Right hindlimb (tissue), 1 donor: Measurements from ENCODE around the gene BACE1.
"Not testable (repeated sequence)": the region's sequence is repeated elsewhere in the genome, so short reads cannot be mapped to it uniquely, and the experiment has no call there.

Experiments used
- DNase-seq: peaks from one replicate; pipeline ENCODE4 v3.0.0-alpha.2; 2018

Gene BACE1

DNA sequence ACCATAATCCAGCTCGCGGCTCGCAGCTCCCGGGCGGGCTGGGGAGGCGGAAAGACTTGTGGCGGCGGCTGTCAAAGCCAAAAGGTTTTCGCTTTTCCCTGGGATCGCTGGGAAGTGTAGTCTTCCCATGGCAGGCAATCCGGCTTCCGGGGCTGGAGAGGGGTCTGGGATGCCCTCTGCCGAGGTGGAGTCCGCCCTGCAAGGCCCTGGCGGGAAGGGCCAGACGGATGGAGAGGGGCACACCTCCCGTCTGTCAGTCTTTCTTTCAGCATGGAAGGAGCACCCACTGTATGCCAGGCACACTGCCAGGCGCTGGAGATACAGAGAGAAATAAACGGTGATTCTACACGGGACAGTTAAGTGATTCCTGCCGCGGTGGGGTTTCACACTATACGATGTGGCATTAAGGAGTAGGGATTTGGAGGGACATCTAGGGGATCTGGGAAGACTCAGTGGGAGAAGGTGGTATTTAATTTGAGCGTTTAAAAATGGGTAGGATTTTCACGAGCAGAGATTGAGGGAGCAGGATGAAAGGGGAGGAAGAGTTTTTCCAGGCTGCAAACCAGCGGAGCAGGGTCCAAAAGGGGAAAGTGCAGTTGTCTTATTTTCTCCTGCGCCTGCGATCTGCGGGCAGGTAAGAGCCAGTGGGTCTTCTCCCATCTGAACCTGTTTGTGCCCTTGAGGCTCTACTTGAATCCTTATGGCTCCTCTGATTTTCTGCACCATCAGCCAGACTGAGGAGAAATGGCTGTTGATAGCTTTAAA is at the start of gene BACE1:
Gene BACE1, minus strand, starts transcription at position 60 of the 765 bp plus-strand sequence. CDS start 461 bp downstream, outside the sequence.
- DNase-seq: peak; percentile 94

DNA sequence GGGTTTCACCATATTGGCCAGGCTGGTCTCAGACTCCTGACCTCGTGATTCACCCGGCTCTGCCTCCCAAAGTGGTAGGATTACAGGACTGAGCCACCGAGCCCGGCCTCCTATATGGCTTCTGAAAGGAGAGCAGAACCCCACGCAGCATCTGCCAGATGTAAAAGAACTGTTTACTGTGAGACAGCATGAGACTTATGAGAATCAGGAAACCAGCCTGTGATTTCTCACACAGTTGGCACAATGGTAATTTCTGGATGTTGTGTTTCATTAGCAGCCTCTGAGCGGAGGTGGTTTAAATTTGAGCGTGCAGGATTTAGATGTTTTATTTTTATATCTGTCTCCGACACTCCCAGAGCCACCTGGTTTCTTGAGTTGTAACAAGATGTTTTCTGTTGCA is 45.4 kb upstream of the BACE1 start:
- DNase-seq: no peak

DNA sequence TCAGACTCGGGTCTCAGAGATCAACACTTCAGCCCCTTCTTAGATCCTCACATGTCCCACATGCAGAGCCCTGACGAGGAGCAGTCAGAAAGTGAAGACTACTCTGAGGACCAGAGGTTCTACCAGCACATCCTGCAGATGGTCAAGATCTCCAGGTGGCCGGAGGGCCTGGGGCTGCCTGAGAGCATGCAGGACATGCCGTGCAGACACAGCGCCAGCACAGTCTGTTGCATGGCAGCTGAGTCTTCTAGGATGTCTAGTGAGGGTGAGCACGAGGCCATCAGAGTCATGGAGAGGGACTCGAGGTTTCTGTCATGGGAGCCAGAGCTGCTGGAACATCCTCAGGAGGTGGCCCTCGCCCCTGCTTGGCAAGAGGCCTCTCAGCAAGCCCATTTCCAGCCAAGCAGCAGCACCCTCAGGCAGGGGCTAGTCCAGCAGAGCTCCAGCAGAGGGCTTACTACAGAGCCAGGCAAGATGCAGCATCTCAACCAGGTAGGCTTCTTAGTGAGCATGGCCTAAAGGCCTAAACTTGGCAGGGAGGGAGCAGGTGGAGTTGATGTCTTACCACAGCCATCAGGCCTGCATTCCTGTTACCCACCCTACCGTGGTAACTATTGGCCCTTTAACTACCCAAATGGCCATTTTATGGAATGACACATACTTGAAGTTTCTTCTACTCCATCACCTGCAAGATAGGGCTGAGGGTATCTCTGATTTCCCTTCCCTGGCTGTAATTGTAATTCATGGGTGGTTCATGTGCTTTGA is 40.3 kb upstream of the BACE1 start:
- no peak for DNase-seq

DNA sequence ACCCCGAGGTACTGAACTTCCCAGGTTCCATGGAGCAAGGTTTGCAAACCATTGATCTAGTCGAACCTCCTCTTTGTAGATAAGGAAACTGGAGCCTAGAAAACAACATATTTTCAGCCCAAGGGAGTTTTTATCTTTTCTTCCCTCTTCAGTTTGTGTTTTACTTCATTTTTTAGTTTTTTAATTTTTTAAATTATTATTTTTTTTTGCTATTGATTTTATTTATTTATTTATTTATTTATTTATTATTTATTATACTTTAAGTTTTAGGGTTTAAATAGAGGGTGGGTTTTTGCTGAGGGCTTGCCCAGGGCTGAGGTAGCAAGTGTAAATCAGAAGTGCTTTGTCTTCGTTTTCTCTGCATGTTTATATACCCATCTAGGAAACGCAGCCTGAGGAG is 38.5 kb upstream of the BACE1 start:
- no peak for DNase-seq

DNA sequence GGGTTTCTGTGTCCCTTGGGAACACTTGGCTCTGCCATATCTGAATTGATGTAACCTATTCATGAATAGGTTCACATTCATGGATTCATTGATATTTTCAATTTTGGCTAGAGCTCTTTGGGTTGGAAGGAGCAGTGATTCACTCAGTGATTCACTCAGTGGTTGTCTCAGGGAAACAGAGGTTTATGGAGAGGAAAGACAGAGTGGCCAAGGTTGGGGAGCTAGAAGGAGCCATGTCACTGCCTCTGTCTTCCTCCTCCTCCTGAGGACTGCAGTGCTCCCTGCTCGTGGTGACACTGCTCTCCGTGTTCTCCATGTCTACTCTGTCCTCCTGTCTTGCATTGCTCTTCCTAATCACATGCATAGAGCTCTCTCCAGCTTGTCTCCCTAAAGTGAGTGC is 29.0 kb upstream of the BACE1 start:
- no peak for DNase-seq

DNA sequence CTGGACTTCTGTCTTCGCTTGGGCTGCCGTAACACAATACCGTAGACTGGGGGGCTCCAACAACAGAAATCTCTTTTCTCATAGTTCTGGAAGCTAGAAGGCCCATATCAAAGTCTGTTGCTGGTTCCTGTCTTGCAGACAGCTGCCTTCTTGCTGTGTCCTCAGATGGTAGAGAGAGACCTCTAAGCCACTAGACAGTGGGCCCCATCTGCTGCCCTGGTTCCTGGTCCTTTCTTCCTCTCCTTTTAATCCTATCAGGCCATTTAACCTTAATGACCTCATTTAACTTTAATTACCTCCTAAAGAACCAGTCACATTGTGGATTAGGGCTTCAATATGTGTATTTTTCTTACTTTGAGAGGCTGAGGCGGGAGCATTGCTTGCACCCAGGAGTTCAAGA is 21.0 kb upstream of the BACE1 start:
- no peak for DNase-seq

DNA sequence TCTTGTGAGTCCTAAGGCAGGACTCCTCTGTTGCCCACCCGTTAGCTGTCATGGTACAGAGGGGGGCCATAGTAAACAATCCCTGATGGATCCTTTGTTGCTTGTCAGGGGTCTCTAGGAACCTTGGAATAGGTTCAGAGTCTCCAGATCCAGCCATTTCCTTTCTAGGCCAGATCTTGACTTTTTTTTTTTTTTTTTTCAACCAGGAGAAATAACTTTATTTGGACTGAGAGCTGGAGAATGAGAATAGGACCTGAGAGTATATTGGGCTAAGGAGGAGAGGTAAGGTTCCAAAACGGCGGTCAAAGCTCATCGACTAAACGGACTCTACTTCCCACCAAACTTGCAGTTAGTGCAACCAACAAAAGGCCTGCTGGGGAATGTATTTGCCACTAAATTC is 19.3 kb upstream of the BACE1 start:
- no peak for DNase-seq

DNA sequence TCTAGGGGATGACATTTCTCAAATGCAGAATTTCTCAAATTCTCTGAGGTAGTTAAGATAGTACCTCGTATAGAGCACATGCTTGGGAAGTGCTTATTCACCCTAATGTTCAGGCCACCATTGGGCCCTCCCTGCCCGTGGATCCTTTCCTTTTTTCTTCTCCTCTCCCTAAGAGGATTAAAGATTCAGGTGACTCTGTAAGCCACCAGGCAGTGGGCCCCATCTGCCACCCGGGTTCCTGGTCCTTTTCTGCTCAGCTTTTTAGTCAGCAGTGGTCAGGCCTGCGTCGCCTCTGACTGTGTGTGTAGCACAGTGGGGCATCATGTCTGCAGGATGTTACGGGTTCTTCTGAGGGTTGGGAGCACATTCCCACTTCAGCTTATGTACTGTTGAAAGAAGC is 18.8 kb upstream of the BACE1 start:
- no peak for DNase-seq

DNA sequence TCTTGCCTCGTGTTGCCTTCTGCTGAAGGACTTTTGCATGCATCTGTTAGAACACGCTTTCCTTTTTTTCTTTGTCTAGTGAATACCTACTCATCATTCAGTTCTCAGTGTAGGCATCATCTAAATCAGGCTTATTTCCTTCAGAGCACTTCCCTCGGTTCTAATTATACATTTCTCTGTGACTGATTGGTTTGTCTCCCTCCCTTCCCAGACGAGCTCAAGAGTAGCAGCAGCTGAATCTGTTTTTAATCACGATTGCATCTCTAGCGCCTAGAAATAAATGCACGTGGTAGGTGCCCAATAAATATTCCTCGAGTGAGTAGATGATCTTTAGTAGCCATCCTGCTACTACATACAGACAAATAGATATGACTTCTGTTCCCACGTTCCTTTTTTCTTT is 17.9 kb upstream of the BACE1 start:
- no peak for DNase-seq

DNA sequence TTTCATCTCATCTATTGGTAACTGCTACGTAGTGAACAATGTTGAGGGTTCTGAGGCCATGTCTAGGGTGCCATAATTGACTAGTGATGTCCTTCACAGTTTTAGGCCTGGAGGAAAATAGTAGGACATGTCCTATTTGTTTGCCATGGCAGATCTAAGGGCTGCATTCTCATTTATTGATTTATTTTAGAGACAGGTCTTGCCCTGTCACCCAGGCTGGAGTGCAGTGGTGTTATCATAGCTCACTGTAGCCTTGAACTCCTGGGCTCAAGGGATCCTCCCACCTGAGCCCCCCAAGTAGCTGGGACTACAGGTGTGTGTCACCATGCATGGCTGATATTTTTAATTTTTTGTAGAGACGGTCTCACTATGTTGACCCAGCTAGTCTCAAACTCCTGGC is 16.8 kb upstream of the BACE1 start:
- no peak for DNase-seq

DNA sequence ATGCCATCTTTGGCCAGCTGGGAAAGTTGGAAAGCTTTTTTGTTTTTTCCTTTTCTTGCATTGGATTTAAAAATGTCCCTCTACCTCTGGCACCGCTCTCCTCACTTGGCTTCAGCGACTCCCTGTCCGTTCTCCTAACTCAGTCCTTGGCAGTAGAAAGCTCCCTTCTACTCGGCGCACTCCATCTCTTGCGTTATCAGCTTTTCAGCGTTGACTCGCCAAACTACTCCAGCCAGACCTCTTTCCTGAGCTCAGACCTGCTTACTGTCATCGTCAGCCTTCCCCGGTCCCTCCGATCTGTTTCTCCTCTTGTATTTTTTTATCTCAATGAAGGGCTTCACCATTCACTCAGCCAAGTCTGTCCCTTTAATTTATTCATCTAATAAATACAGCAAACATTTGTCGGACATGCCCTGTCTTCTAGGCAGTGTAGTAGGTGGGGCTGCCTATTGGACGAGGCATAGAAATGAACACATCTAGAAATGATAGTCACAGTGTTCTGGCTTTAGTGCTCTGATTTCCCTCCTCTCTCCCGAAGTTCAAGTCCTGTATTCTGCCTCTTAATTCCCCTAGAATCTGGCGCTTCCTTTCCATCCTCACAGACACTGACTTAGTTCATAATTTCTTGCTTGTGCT is 12.4 kb upstream of the BACE1 start:
- no peak for DNase-seq

DNA sequence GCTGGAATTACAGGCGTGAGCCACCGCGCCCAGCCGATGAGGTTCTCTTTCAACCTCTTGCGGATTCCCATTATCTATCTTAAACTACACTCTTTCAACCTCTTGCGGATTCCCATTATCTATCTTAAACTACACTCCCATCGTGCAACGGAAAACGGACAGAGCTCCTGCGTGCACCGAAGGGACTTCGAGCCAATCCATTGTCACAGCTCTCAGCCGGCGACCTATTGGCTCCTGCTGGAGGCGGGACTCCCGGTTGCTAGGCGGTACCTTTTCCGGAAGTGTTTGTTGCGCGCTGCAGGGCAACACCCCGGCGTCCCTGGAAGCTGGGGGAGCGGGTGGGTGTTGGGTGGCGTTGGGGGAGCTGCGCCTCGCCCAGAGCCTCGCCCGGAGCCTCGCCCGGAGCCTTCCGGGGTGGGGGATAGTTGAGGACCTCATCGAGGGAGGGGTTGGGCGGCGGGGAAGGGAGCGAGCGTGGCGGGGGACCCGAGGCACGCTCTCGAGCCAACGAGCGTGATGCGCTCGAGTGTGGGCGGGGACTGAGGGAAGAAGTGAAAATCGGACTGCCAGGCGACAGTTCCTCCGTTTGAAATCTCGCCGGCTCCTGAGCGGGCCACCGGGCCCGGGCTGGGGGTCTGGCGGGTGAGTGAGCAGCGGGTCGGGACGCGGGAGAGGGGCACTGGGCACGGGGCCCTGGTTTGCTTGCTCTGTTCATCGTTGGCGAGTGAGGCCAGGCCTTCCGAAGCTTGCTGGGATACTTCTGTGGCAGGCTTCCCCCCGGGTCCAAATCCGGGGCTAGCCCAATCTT is 11.7 kb upstream of the BACE1 start, which contains the start of gene CEP164:
Gene CEP164, plus strand, starts transcription at position 288 of the 808 bp plus-strand sequence. CDS start 10,733 bp downstream, outside the sequence.
- peak; percentile 98 for DNase-seq

DNA sequence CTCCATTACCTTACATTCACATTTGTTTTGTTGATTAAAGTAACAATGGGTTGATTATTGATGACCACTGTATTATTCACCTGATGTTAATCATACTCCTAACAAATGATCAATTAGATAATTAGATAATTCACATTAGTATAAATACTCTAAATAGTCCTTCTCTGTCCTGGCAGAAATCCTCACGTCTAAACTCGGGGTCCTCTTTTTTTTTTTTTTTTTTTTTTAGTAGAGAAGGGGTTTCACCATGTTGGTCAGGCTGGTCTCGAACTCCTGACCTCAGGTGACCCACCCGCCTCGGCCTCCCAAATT is 11.2 kb upstream of the BACE1 start:
- DNase-seq: not testable (repeated sequence)

DNA sequence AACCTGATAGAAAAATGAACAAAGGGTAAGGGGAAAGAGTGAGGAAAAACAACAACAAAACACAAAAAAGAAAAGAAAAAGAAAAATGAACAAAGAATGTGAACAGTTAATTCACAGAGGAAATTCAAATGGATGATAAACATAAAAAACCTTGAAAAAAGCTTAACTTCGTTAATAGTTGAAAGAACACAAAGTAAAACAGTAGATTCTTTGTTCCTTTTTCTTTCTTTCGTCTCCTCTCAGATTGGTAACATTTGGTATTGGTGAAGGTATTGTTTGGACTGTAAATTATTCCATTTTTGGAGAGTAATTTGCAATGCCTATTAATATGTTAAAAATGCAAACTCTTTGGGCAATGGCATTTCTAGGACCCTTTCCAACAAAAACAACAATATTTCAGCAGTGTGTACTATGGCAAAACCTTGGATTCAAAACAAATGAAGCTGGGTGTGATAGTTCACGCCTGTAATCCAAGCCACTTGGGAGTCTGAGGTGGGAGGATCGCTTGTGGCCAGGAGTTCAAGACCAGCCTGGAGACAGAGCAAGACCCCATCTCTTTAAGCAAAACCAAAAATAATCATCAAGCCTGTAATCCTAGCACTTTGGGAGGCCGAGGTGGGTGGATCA is 3.3 kb upstream of the BACE1 start:
- no peak for DNase-seq

DNA sequence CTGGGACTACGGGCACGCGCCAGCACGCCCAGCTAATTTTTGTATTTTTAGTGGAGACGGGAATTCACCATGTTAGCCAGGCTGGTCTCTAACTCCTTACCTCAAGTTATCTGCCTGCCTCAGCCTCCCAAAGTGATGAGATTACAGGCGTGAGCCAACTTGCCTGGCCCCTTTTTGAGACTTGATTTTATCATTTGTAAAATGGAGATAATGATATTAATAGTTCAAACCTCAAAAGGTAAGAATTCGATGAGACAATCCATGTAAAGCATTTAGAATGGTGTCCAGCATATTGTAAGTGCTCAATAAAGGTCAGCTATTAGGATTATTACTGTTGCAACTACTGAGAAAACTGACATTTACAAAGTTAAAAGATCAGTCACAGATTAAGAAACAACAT is 2.7 kb upstream of the BACE1 start:
- DNase-seq: no peak

DNA sequence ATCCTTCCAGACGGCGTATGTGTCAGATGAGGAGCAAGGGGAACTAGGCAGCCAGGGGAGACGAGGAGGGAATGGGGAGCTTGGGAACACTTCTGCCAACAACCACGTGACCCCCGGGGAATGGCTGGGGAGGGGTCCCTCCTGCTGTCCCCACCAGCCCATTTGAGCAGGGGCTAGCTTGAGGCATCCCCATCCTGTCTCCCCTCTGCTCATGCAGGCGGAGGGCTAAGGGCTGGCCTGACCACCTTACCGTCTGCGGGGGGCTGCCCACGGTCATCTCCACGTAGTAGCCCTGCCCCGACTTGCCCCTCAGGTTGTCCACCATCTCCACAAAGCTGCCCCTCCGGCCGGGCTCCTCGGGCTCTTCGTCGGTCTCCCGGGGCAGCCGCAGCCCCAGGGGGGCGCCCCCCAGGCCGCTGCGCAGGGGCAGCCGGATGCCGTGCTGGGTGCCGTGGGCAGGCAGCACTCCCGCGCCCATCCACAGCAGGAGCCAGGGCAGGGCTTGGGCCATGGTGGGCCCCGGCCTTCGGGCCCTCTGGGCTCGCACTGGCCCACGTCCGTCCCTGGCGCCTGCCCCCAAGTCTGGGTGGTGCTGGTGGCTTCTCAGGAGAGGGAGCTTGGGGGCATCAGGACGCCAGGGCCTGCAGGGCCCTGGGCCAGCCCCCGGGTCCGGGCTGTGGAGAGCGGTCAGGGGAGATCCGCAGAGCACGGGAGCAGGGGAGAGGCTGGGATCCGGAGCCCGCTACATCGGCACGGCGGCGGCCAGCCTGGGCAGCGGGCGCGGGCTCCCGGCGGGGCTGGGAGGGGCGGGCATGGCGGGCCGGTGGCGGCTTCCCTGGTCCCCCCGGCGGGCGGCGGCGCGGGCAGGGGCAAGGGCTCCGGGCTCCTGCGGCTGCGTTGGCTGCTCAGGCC is 515 bp downstream of the BACE1 start:
- no peak for DNase-seq

DNA sequence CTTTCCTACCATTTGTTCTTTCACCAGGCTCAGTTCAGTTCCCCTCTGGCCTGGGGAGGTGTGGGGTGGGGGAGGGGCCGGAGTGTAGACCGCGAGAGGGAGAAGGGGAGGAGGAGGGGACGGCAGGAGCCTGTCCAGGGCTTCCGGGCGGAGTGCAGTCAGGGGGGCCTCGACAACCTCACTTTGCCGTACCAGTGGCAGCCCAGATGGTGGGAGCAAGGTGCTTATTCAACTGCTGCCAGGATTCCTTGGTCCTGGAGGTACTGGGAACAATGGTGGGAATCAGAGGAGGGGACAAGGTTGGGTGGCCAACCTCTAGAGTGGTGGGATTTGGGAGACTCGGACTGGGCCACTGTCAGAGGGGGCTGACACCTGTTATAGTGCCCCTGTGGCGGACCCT is 1.2 kb downstream of the BACE1 start:
- no peak for DNase-seq

DNA sequence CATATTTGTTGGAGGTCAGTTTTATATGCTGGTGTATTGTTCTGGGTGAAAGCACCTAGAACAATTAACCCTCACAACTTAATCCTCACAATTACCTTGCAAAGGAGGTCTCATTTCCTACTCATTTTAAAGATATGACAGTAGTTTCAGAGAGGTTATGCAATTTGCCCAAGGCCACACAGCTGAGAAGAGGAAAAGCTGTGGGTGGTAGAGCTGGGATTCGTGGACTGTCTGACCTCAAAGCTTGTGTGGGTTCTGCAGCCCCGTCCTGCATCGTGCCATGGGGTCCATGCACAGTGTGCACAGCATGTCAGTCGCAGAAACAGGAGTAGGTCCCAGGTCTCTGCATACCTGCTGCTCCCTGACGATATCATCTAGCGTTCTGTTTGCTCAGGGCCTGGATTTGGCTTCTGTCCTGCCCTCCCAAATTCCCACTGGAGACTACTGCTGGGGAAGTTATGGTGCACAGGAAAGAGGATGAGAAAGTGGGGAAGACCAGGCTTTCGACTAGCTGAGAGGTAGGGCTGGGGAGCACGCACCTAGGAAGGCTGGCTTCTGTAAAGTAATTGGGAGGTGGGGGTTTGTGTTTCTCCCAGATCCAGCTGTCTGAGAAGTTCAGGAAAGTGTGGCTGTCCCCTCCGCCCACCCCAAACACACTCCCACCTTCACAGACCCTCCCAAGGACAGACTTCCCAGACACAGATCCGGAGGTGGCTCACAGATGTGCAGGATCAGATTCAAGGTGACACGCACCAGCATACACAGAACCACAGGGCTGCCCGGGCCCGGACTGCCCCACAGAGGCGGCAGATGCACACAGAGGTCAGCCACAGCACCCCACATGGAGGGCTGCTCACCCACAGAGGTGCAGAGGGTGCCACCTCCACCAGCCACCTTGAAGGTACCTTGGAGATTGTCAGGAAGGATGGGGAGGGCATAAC is 2.0 kb downstream of the BACE1 start:
- DNase-seq: no peak

DNA sequence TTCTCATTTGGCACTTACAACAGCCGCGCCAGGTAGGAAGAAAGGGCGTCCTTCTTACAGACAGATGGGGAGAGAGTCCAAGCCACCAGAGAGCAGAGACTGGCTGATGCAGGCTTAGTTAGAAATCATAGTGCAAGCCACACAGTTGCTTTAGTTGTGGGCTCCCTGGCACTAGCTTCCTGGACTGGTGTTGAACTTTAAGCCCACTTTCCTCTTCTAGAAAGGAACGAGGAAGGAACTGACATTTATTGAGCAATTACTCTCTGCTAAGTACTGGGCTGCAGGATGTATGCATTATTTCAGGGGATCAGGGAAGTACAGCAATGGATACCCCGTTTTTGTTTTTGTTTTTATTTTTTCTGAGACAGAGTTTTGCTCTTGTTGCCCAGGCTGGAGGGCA is 3.0 kb downstream of the BACE1 start:
- DNase-seq: no peak

DNA sequence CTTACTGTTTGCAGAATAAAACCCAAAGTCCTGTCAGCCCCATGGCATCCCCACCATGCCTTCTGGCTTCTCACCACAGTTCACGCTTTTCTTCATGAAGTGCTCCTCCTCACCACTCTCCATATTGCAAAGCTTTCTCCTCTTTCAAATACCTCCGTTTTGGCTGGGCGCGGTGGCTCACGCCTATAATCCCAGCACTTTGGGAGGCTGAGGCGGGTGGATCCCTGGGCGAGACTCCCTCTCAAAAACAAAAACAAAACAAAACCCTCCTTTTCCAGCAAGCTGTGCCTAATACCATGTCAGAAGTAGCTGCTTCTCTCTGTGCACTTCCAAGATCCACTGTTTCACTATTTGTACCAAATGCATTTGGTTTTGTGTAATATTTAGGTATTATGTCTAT is 6.7 kb downstream of the BACE1 start:
- DNase-seq: no peak
